HCT116 (cell line): Measurements from ENCODE around the gene SAMD14. TPM values are rescaled to one million over a fixed set of nuclear protein-coding genes. Genes with fewer than 3 reads are reported as not detected.
A peak's percentile ranks its signal among the peaks of the same experiment; 100 is the strongest.

ENCODE experiments used
- ATAC-seq: fragments of 200-7000 bp; cut with Tn5 transposase; 2 replicates; pipeline ENCODE4 v1.9.1; 2020; ENCODE audit warnings: mild to moderate bottlenecking, moderate library complexity
- BruUV-seq: library from RNA; stranded (reverse); fragments of 400-500 nt; replicated peaks from 2 replicates; lab custom pipeline; 2021; lab: Mats Ljungman, UMichigan
- CTCF ChIA-PET: fragments of 300-600 bp; sonication (Branson Sonifier 250); formaldehyde crosslinking; loops from one replicate; lab custom pipeline; 2021; ENCODE audit warnings: antibody characterized with exemption; lab: Charles Lee
- POLR2A ChIA-PET: fragments of 300-600, 350-600 bp; sonication (Branson Sonifier 250); formaldehyde crosslinking; loops from one replicate; lab custom pipeline; 2021; ENCODE audit warnings: antibody characterized with exemption; lab: Charles Lee
- RAD21 ChIA-PET, 2 experiments: fragments of 300-600 bp; sonication (Branson Sonifier 250); formaldehyde crosslinking; loops; one replicate each; lab custom pipeline; 2023; ENCODE audit warnings: low total read pairs in 2 of 2; ENCODE audit not compliant: uncharacterized antibody in 2 of 2, unreplicated experiment in 2 of 2, low non-redundant PET in 1 of 2; lab: Charles Lee
- DNase-seq: peaks from one replicate; pipeline ENCODE4 v3.0.0-alpha.2; 2010; ENCODE audit warnings: low read depth, low spot score
- H2AFZ ChIP-seq: fragments of 200-600 bp; shearing (Covaris generic), sonication (generic); 2 replicates; pipeline ENCODE4 v1.6.1; 2017; ENCODE audit warnings: low read depth, mixed run types, mixed read lengths, antibody characterized with exemption, low read length; ENCODE audit not compliant: poor library complexity, severe bottlenecking
- H3K27ac ChIP-seq: 2 replicates; pipeline ENCODE4 v1.5.1; 2012; ENCODE audit warnings: low read depth, low read length
- H3K27me3 ChIP-seq: fragments of 200-600 bp; sonication (generic); 2 replicates; pipeline ENCODE4 v1.6.1; 2016; ENCODE audit warnings: mixed run types, low read length, mixed read lengths; ENCODE audit not compliant: insufficient read depth
- H3K36me3 ChIP-seq, 2 experiments: fragments of 200-500 bp in 1 of 2; fragments of 200-600 bp in 1 of 2; sonication (Bioruptor generic) in 1 of 2; sonication (generic) in 1 of 2; 2 replicates each; pipeline versions ENCODE4 v1.5.1 to v1.6.1; 2014 to 2016; ENCODE audit warnings: low read length in 2 of 2, inconsistent platforms in 1 of 2, mixed read lengths in 1 of 2, mixed run types in 1 of 2; ENCODE audit not compliant: insufficient read depth in 2 of 2, control insufficient read depth in 1 of 2
- H3K4me1 ChIP-seq, 2 experiments: fragments of 200-600 bp in 1 of 2; sonication (generic) in 1 of 2; 2 replicates each; pipeline versions ENCODE4 v1.5.1 to v1.6.1; 2012 to 2017; ENCODE audit warnings: low read length in 2 of 2, inconsistent platforms in 1 of 2, mild to moderate bottlenecking in 1 of 2, mixed read lengths in 1 of 2, mixed run types in 1 of 2, moderate library complexity in 1 of 2; ENCODE audit not compliant: insufficient read depth in 2 of 2, control insufficient read depth in 1 of 2
- H3K4me2 ChIP-seq: fragments of 200-600 bp; sonication (generic); 2 replicates; pipeline ENCODE4 v1.6.1; 2017; ENCODE audit warnings: mixed run types, low read length, mixed read lengths
- H3K4me3 ChIP-seq, 2 experiments: fragments of 200-600 bp in 1 of 2; sonication (generic) in 1 of 2; replicated peaks in 1 of 2; 2 replicates each; pipeline ENCODE4 v1.5.1; 2011 to 2016; ENCODE audit warnings: low read length in 2 of 2, control low read depth in 1 of 2, low read depth in 1 of 2, mild to moderate bottlenecking in 1 of 2, mixed read lengths in 1 of 2, mixed run types in 1 of 2
- H3K79me2 ChIP-seq: fragments of 200-600 bp; sonication (generic); 2 replicates; pipeline ENCODE4 v1.6.1; 2017; ENCODE audit warnings: mild to moderate bottlenecking, mixed run types, low read length, moderate library complexity, mixed read lengths; ENCODE audit not compliant: insufficient read depth
- H3K9ac ChIP-seq: fragments of 200-600 bp; sonication (generic); 2 replicates; pipeline ENCODE4 v1.6.1; 2016; ENCODE audit warnings: low read length, mixed read lengths
- H3K9me2 ChIP-seq: fragments of 200-600 bp; sonication (generic), shearing (Covaris generic); 2 replicates; pipeline ENCODE4 v1.6.1; 2017; ENCODE audit warnings: mixed run types, mild to moderate bottlenecking, moderate library complexity; ENCODE audit not compliant: insufficient read depth
- H3K9me3 ChIP-seq, 2 experiments: fragments of 200-500 bp in 1 of 2; fragments of 200-600 bp in 1 of 2; sonication (Bioruptor generic) in 1 of 2; sonication (generic) in 1 of 2; 2 replicates each; pipeline ENCODE4 v1.6.1; 2014 to 2017; ENCODE audit warnings: low read length in 2 of 2, mixed read lengths in 2 of 2, inconsistent platforms in 1 of 2, low read depth in 1 of 2, mild to moderate bottlenecking in 1 of 2, mixed run types in 1 of 2, moderate library complexity in 1 of 2; ENCODE audit not compliant: control insufficient read depth in 1 of 2, insufficient read depth in 1 of 2
- H4K20me1 ChIP-seq: fragments of 200-600 bp; sonication (generic), shearing (Covaris generic); 2 replicates; pipeline ENCODE4 v1.6.1; 2017; ENCODE audit warnings: mixed run types, mild to moderate bottlenecking, moderate library complexity; ENCODE audit not compliant: insufficient read depth
- ATF3 ChIP-seq: IDR thresholded peaks from 2 replicates; pipeline ENCODE4 v1.6.1; 2012
- ELF1 ChIP-seq: IDR thresholded peaks from 2 replicates; pipeline ENCODE4 v1.6.1; 2012; ENCODE audit warnings: low read depth, borderline replicate concordance
- MAX ChIP-seq: IDR thresholded peaks from 2 replicates; pipeline ENCODE4 v1.6.1; 2012
- POLR2A ChIP-seq: IDR thresholded peaks from 2 replicates; pipeline ENCODE4 v1.7.0; 2011; ENCODE audit warnings: borderline replicate concordance; ENCODE audit not compliant: insufficient read depth, insufficient read length; ENCODE audit errors: extremely low read depth
- POLR2AphosphoS5 ChIP-seq: IDR thresholded peaks from 2 replicates; pipeline ENCODE4 v1.6.1; 2011; ENCODE audit warnings: mild to moderate bottlenecking, low read depth, low read length, moderate library complexity
- RAD21 ChIP-seq: IDR thresholded peaks from 2 replicates; pipeline ENCODE4 v1.6.1; 2012; ENCODE audit warnings: low read depth, mild to moderate bottlenecking
- SP1 ChIP-seq: IDR thresholded peaks from 2 replicates; pipeline ENCODE4 v1.6.1; 2012; ENCODE audit warnings: low read depth
- TCF7L2 ChIP-seq: IDR thresholded peaks from 2 replicates; pipeline ENCODE4 v1.7.0; 2011; ENCODE audit warnings: borderline replicate concordance, inconsistent platforms; ENCODE audit not compliant: insufficient read depth, insufficient read length; ENCODE audit errors: extremely low read depth
- YY1 ChIP-seq: IDR thresholded peaks from 2 replicates; pipeline ENCODE4 v1.6.1; 2011; ENCODE audit warnings: low read length, low read depth, moderate library complexity, mild to moderate bottlenecking; ENCODE audit not compliant: insufficient replicate concordance; ENCODE audit errors: extremely low read depth
- ZFX ChIP-seq: fragments of 450-650 bp; IDR thresholded peaks from 2 replicates; pipeline ENCODE4 v1.6.1; 2017
- ZNF274 ChIP-seq: fragments of 200-500 bp; sonication (Bioruptor generic); IDR thresholded peaks from 2 replicates; pipeline ENCODE4 v1.6.1; 2014; ENCODE audit warnings: mild to moderate bottlenecking, low read depth, low read length, inconsistent platforms
- intact Hi-C: fragments of 100-400 bp; cut with micrococcal nuclease; formaldehyde crosslinking; loops from 2 replicates; pipeline ENCODE4 v1.10.0; 2022
- total RNA-seq: library from RNA; stranded (reverse); gene quantifications from one replicate; pipeline ENCODE4 v1.2.1, GENCODE V29; 2021; ENCODE audit not compliant: unreplicated experiment

SAMD14 gene
- total RNA-seq, 1 experiment from 2014 or later, result 1.5 TPM

GRCh38 chr17:50095626-50096037 is 34.3 kb downstream of the SAMD14 start:
- no peak overlapping the region for H2AFZ ChIP-seq

GRCh38 chr17:50094753-50095619 is 35.0 kb downstream of the SAMD14 start, which contains the start of gene PDK2:
TSS of gene PDK2 (plus strand) at chr17:50095351. CDS start at chr17:50095436, 85 bp downstream.
- Histone ChIP-seq H3K4me1 (peaks cover 14 to 37% of the 10 kb centered on the region in 2 experiments), H3K4me3 (peak within 1 kb of the TSS; percentile 84 to 96), H4K20me1 (no peaks in the 10 kb centered on the region), H2AFZ (peak within 1 kb of the TSS; percentile 89), H3K79me2 (0 out of 2 replicates have a peak, but pooled peaks cover 6% of the 10 kb centered on the region), H3K27me3 (no peaks in the 10 kb centered on the region), H3K27ac (peak within 1 kb of the TSS; percentile 64), H3K9ac (peak within 1 kb of the TSS; percentile 83), H3K9me3 (no peaks in the 10 kb centered on the region), H3K36me3 (peaks cover under 1 to 7% of the 10 kb centered on the region in 2 experiments; a peak in 3 of 4 replicates), H3K9me2 (no peaks in the 10 kb centered on the region), H3K4me2 (peak within 1 kb of the TSS; percentile 91)
- DNase-seq (peak; percentile 96), ATAC-seq (peak; percentile 92)
- BruUV-seq, result no TSS peak
- RAD21 ChIA-PET, result interaction anchor here (1.3 to 1.6 kb wide), 4 partner anchors 60 to 98 kb away, joined by 4 to 5 read pairs (median 4); no protein-coding TSS in a partner anchor
- CTCF ChIA-PET, result interaction anchor here (0.6 to 4.6 kb wide), 39 partner anchors 8 to 332 kb away, joined by 3 to 55 read pairs (median 7); partner anchors contain the start of genes ITGA3, LRRC59 and SGCA
- intact Hi-C loops, result loop anchor here (1.0 kb wide), 1 partner anchor 202 kb away; no protein-coding TSS in a partner anchor
- POLR2A ChIA-PET, result interaction anchor here (0.6 to 3.5 kb wide), 5 partner anchors 13 to 67 kb away, joined by 3 to 18 read pairs (median 5); partner anchors contain the start of gene ITGA3
- TF ChIP-seq MAX (peak; percentile 96), ZFX (peak; percentile 63; the same call in 1 of the 2 replicates), RAD21 (no peak), ELF1 (no peak), SP1 (peak; percentile 100), POLR2AphosphoS5 (peak; percentile 51; the same call in 1 of the 2 replicates), ATF3 (no peak), YY1 (peak; percentile 56), TCF7L2 (peak; percentile 30)

More at GRCh38 chr17:50095626-50096037, 34.3 kb downstream of the SAMD14 start:
- TF ChIP-seq ZFX (no peak), POLR2A (no peak), ZNF274 (no peak), YY1 (no peak)
- ATAC-seq (no peak), DNase-seq (no peak)
- BruUV-seq, result no TSS peak
- Histone ChIP-seq H3K27ac (peak overlapping the region; percentile 64; the same call in 1 of the 2 replicates), H3K9me2 (no peaks in the 10 kb centered on the region), H3K9ac (peak overlapping the region; percentile 83), H3K4me1 (peaks cover 21 to 44% of the 10 kb centered on the region in 2 experiments), H3K4me3 (peak overlapping the region; percentile 84 to 96), H3K79me2 (0 out of 2 replicates have a peak, but pooled peaks cover 6% of the 10 kb centered on the region), H3K27me3 (no peaks in the 10 kb centered on the region), H3K4me2 (peak overlapping the region; percentile 91), H3K9me3 (no peaks in the 10 kb centered on the region), H4K20me1 (no peaks in the 10 kb centered on the region), H3K36me3 (peaks cover 0 to 7% of the 10 kb centered on the region in 2 experiments; a peak in 2 of 4 replicates)
- ChIA-PET RAD21 (no interaction called here), CTCF (interaction anchor here (0.5 kb wide), 1 partner anchor 68 kb away, joined by 4 read pairs; no protein-coding TSS in a partner anchor), POLR2A (interaction anchor here (0.9 kb wide), 1 partner anchor 40 kb away, joined by 3 read pairs; the partner anchor contains the start of gene ITGA3)
- intact Hi-C loops, result no loop called here
